Karpas-422 (cell line): ENCODE measurements around the gene RIT2. TPM values are rescaled to one million over a fixed set of nuclear protein-coding genes. Genes with fewer than 3 reads are reported as not detected.

Experiments
- total RNA-seq: library from RNA; depleted of rRNA; stranded (reverse); fragments of >200 nt; shearing (Covaris generic); gene quantifications from 2 replicates; pipeline ENCODE4 v1.2.3, GENCODE V29; 2014; ENCODE audit warnings: low replicate concordance; rRNA removed

RIT2 gene
- total RNA-seq, 1 experiment from 2014 or later, result not detected

Other genes starting within 250 kb of the RIT2 start
- gene SYT4, start 161.8 kb upstream of the RIT2 start, total RNA-seq, result not detected in 2 replicates